Measurements from ENCODE around the gene TMPRSS9. TPM values are rescaled to one million over a fixed set of nuclear protein-coding genes. Genes with fewer than 3 reads are reported as not detected.

Gene TMPRSS9
- total RNA-seq, 1 donor from 2014 or later = not detected

GRCh38 chr19:2443116-2443784, 83.2 kb downstream of the TMPRSS9 start:
- TF ChIP-seq, protein P1, sequence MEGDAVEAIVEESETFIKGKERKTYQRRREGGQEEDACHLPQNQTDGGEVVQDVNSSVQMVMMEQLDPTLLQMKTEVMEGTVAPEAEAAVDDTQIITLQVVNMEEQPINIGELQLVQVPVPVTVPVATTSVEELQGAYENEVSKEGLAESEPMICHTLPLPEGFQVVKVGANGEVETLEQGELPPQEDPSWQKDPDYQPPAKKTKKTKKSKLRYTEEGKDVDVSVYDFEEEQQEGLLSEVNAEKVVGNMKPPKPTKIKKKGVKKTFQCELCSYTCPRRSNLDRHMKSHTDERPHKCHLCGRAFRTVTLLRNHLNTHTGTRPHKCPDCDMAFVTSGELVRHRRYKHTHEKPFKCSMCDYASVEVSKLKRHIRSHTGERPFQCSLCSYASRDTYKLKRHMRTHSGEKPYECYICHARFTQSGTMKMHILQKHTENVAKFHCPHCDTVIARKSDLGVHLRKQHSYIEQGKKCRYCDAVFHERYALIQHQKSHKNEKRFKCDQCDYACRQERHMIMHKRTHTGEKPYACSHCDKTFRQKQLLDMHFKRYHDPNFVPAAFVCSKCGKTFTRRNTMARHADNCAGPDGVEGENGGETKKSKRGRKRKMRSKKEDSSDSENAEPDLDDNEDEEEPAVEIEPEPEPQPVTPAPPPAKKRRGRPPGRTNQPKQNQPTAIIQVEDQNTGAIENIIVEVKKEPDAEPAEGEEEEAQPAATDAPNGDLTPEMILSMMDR (conservative IDR thresholded peaks at IDR 0.05; ENCODE audit: low read depth, low read length) = no peak
- DNase-seq (ENCODE audit: low read depth) = no peak
- no peak overlapping the region for H3K4me3 ChIP-seq (ENCODE audit: low read depth, low read length)

GRCh38 chr19:2443785-2444182, 83.7 kb downstream of the TMPRSS9 start:
- no peak overlapping the region for H3K4me3 ChIP-seq (ENCODE audit: low read depth, low read length)
- TF ChIP-seq, protein P1 (conservative IDR thresholded peaks at IDR 0.05; ENCODE audit: low read depth, low read length) = no peak
- DNase-seq (ENCODE audit: low read depth) = no peak

DNA sequence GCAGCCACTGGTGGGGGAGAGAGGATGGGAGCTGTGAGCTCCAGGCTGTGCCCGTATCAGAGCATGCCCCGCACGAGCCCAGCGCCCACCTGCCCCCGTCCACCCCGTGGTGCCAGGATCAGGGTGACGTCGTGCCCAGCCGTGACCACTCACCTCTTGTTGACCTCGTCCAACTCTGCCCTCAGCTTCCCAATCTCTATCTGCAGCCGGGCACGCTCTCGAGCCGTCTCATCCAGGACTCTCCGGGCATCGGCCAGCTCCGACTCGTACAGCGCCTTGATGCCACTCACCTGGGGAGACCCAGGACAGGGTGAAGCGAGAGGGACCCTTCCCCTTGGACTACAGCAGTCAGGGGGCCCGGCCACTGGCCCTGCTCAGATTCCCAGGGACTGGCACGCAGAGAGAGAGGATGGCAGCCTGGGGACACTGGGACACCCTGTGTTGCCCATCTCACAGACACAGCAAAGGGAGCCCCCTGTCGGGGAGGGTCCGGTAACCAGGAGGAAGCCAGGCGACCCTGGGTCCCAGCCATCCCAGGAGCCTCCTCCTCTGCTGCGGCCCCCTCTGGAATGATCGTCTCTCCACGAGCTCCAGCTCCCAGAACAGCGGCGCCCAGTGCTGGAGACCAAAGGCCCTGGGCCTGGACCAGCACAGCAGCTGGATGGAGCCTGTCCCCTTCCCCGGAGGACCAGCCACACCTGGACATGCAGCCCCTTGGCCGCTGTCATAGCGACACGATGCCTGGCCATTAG, 84.4 kb downstream of the TMPRSS9 start:
- TF ChIP-seq, protein P1 (conservative IDR thresholded peaks at IDR 0.05; ENCODE audit: low read depth, low read length) = no peak
- no peak overlapping the region for H3K4me3 ChIP-seq (ENCODE audit: low read depth, low read length)
- DNase-seq (ENCODE audit: low read depth) = no peak

DNA sequence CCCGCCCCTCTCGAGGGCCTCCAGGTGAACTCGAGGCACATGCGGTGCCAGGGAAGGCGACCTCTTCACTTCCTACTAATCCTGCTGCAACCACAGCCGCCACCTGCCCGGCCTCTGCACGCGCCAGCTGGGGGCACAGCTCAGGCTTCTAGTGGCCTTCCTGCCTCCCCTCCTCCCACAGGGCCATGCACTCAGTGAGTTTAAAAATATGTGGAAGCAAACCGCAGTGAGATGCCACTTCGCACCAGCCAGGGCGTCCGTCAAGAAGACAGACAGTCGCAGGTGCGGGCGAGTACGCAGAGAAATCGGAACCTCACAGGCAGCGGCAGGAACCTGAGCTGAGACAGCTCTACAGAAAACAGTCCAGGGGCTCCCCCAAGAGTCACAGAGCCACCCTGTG, 86.3 kb downstream of the TMPRSS9 start:
- DNase-seq (ENCODE audit: low read depth) = no peak
- TF ChIP-seq, protein P1 (conservative IDR thresholded peaks at IDR 0.05; ENCODE audit: low read depth, low read length) = no peak
- H3K4me3 ChIP-seq (ENCODE audit: low read depth, low read length) = no peak overlapping the region

DNA sequence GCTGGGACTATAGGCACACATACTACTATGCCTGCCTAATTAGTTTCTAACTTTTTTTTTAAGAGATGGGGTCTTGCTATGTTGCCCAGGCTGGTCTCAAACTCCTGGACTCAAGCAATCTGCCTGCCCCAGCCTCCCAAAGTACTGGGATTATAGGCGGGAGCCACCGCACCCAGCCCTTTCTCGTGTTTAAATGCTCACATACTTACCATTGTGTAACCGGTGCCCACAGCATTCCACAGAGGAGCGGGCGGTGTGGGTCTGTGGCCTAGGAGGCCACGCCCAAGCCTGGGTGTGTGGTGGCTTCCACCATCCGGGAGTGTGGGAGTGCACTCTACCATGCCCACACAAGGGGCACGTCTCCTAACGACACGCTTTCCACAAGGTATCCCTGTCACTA, 89.0 kb downstream of the TMPRSS9 start:
- H3K4me3 ChIP-seq (ENCODE audit: low read depth, low read length) = no peak overlapping the region
- no peak for DNase-seq (ENCODE audit: low read depth)
- TF ChIP-seq, protein P1 (conservative IDR thresholded peaks at IDR 0.05; ENCODE audit: low read depth, low read length) = no peak

DNA sequence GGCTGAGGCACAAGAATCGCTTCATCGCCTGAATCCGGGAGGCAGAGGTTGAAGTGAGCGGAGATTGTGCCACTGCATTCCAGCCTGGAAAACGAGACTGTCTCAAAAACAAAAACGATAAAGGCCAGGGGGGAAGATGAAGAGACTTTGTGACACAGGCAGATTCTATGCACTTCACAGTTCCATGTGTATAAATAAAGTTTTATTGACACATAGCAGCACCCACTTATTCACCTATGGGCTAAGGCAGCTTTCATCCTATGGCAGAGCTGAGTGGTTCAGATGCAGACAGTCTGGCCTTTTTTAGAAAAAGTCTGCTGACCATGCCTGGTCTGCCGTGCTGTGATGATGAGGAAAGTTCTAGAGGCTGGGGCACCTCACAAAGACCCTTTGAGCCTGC, 91.1 kb downstream of the TMPRSS9 start:
- no peak for DNase-seq (ENCODE audit: low read depth)
- TF ChIP-seq, protein P1 (conservative IDR thresholded peaks at IDR 0.05; ENCODE audit: low read depth, low read length) = no peak
- no peak overlapping the region for H3K4me3 ChIP-seq (ENCODE audit: low read depth, low read length)
